Smooth muscle cell of the pulmonary artery (primary cell): ENCODE measurements around the gene CYP3A4. TPM values are rescaled to one million over a fixed set of nuclear protein-coding genes. Genes with fewer than 3 reads are reported as not detected.

Source experiments
- total RNA-seq: library from RNA; depleted of rRNA; stranded (reverse); fragments of >200 nt; gene quantifications from 2 replicates; pipeline ENCODE4 v1.2.3, GENCODE V29; 2014

The CYP3A4 gene
- total RNA-seq: not detected in 2 replicates

DNA sequence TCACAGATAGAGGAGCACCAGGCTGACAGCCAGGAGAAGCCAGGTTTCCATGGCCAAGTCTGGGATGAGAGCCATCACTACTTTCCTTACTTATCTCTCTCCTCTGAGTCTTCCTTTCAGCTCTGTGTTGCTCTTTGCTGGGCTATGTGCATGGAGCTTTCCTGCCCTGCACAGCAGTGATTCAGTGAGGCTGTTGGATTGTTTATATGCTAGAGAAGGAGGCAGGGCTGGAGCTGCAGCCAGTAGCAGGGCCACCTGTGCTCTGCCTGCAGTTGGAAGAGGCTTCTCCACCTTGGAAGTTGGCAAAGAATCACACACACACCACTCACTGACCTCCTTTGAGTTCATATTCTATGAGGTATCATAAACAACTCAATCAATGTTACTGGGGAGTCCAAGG is at the start of gene CYP3A4:
CYP3A4 (minus strand) TSS at position 178 of the 400 bp plus-strand sequence; CDS start at position 75, 103 bp downstream.

DNA sequence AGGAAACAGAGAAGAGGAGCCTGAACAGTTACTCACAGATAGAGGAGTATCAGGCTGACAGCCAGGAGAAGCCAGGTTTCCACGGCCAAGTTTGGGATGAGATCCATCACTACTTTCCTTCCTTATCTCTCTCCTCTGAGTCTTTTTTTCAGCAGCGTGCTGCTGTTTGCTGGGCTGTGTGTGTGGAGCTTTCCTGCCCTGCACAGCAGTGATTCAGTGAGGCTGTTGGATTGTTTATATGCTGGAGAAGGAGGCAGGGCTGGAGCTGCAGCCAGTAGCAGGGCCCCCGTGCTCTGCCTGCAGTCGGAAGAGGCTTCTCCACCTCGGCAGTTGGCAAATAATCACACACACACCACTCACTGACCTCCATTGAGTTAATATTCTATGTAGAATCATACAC is 49.0 kb downstream of the CYP3A4 start, which contains the start of gene CYP3A7:
CYP3A7 (minus strand) TSS at position 210 of the 400 bp plus-strand sequence; CDS start at position 107, 103 bp downstream.

Other genes with a start within 250 kb of the CYP3A4 start
- 5.5 and 7.3 TPM in 2 replicates for gene FAM200A, start 232.1 kb downstream of the CYP3A4 start, total RNA-seq
- gene ZNF655, start 225.5 kb downstream of the CYP3A4 start, total RNA-seq: 52.6 and 62.3 TPM in 2 replicates
- 0.52 and 1.1 TPM in 2 replicates for gene TMEM225B, start 185.9 kb downstream of the CYP3A4 start, total RNA-seq
- gene ZSCAN25, start 167.2 kb downstream of the CYP3A4 start, total RNA-seq: 11.8 and 12.9 TPM in 2 replicates
- gene CYP3A5, start 104.2 kb downstream of the CYP3A4 start, total RNA-seq: not detected in 2 replicates
- not detected in 2 replicates for gene CYP3A7, start 49.0 kb downstream of the CYP3A4 start, total RNA-seq
- not detected in 2 replicates for gene CYP3A43, start 43.8 kb upstream of the CYP3A4 start, total RNA-seq
- 0.23 and 0.26 TPM in 2 replicates for gene OR2AE1, start 92.8 kb upstream of the CYP3A4 start, total RNA-seq
- gene TRIM4, start 135.3 kb upstream of the CYP3A4 start, total RNA-seq: 24.9 and 25.7 TPM in 2 replicates
- gene GJC3, start 145.4 kb upstream of the CYP3A4 start, total RNA-seq: not detected in 2 replicates
- gene AZGP1, start 191.8 kb upstream of the CYP3A4 start, total RNA-seq: not detected in 2 replicates
- 45.3 and 50.1 TPM in 2 replicates for gene ZKSCAN1, start 231.4 kb upstream of the CYP3A4 start, total RNA-seq